Muscle layer of duodenum (tissue), 2 donors: ENCODE measurements around the gene DST.

Source experiments
- H3K27ac ChIP-seq: one replicate; pipeline ENCODE4 v1.7.0; 2013; ENCODE audit warnings: mild to moderate bottlenecking, low read length
- H3K27me3 ChIP-seq: one replicate; pipeline ENCODE4 v1.7.0; 2013; ENCODE audit warnings: low read depth, mild to moderate bottlenecking, control low read depth, low read length
- H3K36me3 ChIP-seq, 2 donors: one replicate each; pipeline ENCODE4 v1.7.0; 2013; ENCODE audit warnings: low read length in 2 of 2, control low read depth in 1 of 2, mild to moderate bottlenecking in 1 of 2; ENCODE audit not compliant: insufficient read depth in 2 of 2, control insufficient read depth in 1 of 2
- H3K4me1 ChIP-seq, 2 donors: one replicate each; pipeline ENCODE4 v1.7.0; 2013; ENCODE audit warnings: low read length in 2 of 2, mild to moderate bottlenecking in 2 of 2, control low read depth in 1 of 2, moderate library complexity in 1 of 2; ENCODE audit not compliant: insufficient read depth in 2 of 2, control insufficient read depth in 1 of 2
- H3K4me3 ChIP-seq, 2 donors: one replicate each; pipeline ENCODE4 v1.7.0; 2013; ENCODE audit warnings: low read length in 2 of 2, low read depth in 1 of 2, mild to moderate bottlenecking in 1 of 2
- H3K9me3 ChIP-seq, 2 donors: one replicate each; pipeline ENCODE4 v1.7.0; 2013; ENCODE audit warnings: low read length in 2 of 2, control low read depth in 1 of 2, mild to moderate bottlenecking in 1 of 2; ENCODE audit not compliant: control insufficient read depth in 1 of 2
- donor health status: healthy.

The DST gene

GRCh38 chr6:56532766-56533551 is 109.7 kb downstream of the DST start:
- Histone ChIP-seq H3K27me3 (no peaks in the 10 kb centered on the region), H3K4me3 (no peak overlapping the region), H3K9me3 (no peaks in the 10 kb centered on the region), H3K27ac (peak overlapping the region; percentile 35), H3K4me1 (peaks cover 19 to 46% of the 10 kb centered on the region in 2 donors), H3K36me3 (peaks cover 42 to 48% of the 10 kb centered on the region in 2 donors)

- peaks cover 17 to 37% of the 10 kb centered on the region in 2 donors for H3K4me1 ChIP-seq
- H3K27ac ChIP-seq = no peak overlapping the region
- no peaks in the 10 kb centered on the region for H3K9me3 ChIP-seq
- peaks cover 51 to 58% of the 10 kb centered on the region in 2 donors for H3K36me3 ChIP-seq
- no peak overlapping the region for H3K4me3 ChIP-seq
- no peaks in the 10 kb centered on the region for H3K27me3 ChIP-seq
Measured at GRCh38 chr6:56531839-56532595, 110.7 kb downstream of the DST start.

- Histone ChIP-seq H3K9me3 (no peaks in the 10 kb centered on the region), H3K36me3 (peaks cover 51 to 63% of the 10 kb centered on the region in 2 donors), H3K27ac (no peak overlapping the region), H3K4me3 (no peak overlapping the region), H3K27me3 (no peaks in the 10 kb centered on the region), H3K4me1 (peaks cover 10 to 28% of the 10 kb centered on the region in 2 donors)
Measured at GRCh38 chr6:56529594-56530191, 113.0 kb downstream of the DST start.

- H3K9me3 ChIP-seq = no peaks in the 10 kb centered on the region
- H3K4me3 ChIP-seq = no peak overlapping the region
- H3K4me1 ChIP-seq = peaks cover 10 to 29% of the 10 kb centered on the region in 2 donors
- H3K27me3 ChIP-seq = no peaks in the 10 kb centered on the region
- peaks cover 56 to 61% of the 10 kb centered on the region in 2 donors for H3K36me3 ChIP-seq
- peak overlapping the region; percentile 52 for H3K27ac ChIP-seq
Measured at GRCh38 chr6:56528412-56528841, 114.3 kb downstream of the DST start.

- Histone ChIP-seq H3K27me3 (no peaks in the 10 kb centered on the region), H3K4me3 (no peak overlapping the region), H3K9me3 (no peaks in the 10 kb centered on the region), H3K27ac (peak overlapping the region; percentile 24), H3K4me1 (peaks cover 6 to 24% of the 10 kb centered on the region in 2 donors), H3K36me3 (peaks cover 52 to 56% of the 10 kb centered on the region in 2 donors)
Measured at GRCh38 chr6:56527934-56528333, 114.8 kb downstream of the DST start.

GRCh38 chr6:56526860-56527544 is 115.7 kb downstream of the DST start:
- H3K27ac ChIP-seq = no peak overlapping the region
- H3K36me3 ChIP-seq = peaks cover 51 to 52% of the 10 kb centered on the region in 2 donors
- no peaks in the 10 kb centered on the region for H3K9me3 ChIP-seq
- peaks cover 10 to 32% of the 10 kb centered on the region in 2 donors for H3K4me1 ChIP-seq
- H3K4me3 ChIP-seq = no peak overlapping the region
- no peaks in the 10 kb centered on the region for H3K27me3 ChIP-seq

- Histone ChIP-seq H3K27me3 (no peaks in the 10 kb centered on the region), H3K4me1 (peaks cover 11 to 32% of the 10 kb centered on the region in 2 donors), H3K9me3 (no peaks in the 10 kb centered on the region), H3K4me3 (peak overlapping the region in 1 of 2 donors; percentile 13), H3K36me3 (peaks cover 43 to 44% of the 10 kb centered on the region in 2 donors), H3K27ac (peak overlapping the region; percentile 79)
Measured at GRCh38 chr6:56525974-56526789, 116.5 kb downstream of the DST start.

GRCh38 chr6:56524891-56525703 is 117.6 kb downstream of the DST start:
- peak overlapping the region; percentile 79 for H3K27ac ChIP-seq
- peaks cover 40 to 41% of the 10 kb centered on the region in 2 donors for H3K36me3 ChIP-seq
- no peaks in the 10 kb centered on the region for H3K27me3 ChIP-seq
- no peaks in the 10 kb centered on the region for H3K9me3 ChIP-seq
- H3K4me1 ChIP-seq = peaks cover 11 to 35% of the 10 kb centered on the region in 2 donors
- H3K4me3 ChIP-seq = peak overlapping the region in 1 of 2 donors; percentile 13

- Histone ChIP-seq H3K27me3 (no peaks in the 10 kb centered on the region), H3K27ac (peak overlapping the region; percentile 50), H3K9me3 (no peaks in the 10 kb centered on the region), H3K4me1 (peaks cover 11 to 46% of the 10 kb centered on the region in 2 donors), H3K36me3 (peaks cover 30 to 39% of the 10 kb centered on the region in 2 donors), H3K4me3 (no peak overlapping the region)
Measured at GRCh38 chr6:56522495-56523270, 120.0 kb downstream of the DST start.
